NCI-H1417 treated with DMSO at 0.1 percent for 48 hours (cell line): ENCODE results near the gene GRXCR2.

Source experiments
- DNase-seq: peaks from one replicate; lab custom pipeline; 2025; lab: John Stamatoyannopoulos, UW

Gene GRXCR2

GRCh38 chr5:145835848-145836239, 37.0 kb downstream of the GRXCR2 start:
- DNase-seq = no peak

DNA sequence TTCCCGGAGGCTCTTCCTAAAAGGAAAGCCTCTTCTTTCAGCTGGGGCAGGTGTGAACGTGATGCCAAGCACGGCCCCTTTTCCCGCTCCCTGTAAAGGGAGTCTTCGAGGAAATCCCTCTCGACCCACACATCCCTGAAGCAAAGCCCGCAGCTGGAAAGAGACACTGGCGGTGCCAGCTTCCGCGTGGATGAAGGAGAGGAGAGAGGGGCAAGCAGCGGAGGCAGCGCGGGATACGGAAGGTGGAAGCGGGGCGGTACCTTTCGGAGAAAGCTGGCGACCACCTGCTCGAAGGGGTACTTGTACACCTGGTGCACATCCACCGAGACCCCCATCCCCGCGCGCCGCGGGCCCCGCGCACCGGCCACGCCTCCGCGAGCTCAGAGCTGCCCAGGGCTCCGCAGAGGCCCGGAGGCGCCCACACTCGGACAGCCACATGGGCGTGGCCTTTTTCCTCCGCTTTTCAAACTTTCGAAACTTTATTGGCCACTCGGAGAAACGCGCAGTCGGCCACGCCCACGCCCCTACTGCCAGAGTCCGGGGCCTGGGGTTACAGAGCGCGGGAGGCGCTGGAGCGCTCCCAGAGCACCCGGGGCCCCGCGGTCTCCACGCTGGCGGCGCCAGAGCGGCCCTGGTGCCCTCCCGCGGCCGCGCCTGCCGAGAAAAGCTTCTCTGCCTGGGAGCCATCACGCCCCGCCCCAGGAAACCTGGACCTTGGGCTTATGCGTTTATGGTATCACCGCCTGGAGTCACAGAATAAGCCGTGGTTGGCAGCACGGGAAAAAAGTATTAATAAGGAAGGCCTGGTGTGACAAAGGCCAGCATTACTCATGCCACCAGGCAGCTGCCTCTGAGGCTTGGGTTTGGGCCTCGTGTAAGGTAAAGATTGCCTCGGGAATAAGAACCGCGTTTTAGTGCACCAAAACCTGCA, 37.6 kb downstream of the GRXCR2 start, which contains the start of gene PRELID2:
PRELID2 (minus strand) TSS at position 426 of the 931 bp plus-strand sequence; CDS start at position 335, 91 bp downstream.
- no peak for DNase-seq

DNA sequence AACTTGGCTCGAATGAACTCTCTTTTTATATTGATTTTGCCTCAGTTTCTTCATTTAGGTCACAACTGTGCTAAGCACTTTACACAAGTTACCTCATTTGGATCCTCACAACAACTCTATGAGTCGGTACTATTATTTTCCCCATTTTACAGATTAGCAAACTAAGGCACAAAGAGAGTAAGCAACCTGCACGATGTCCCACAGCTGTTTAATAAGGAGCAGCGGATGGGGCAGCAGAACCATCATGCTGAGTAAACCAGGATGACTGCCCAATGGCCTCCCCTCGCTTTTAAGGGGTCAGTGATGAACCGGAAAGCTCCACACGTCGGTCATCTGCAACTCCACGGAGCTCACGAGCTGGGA, 38.3 kb downstream of the GRXCR2 start:
- no peak for DNase-seq

DNA sequence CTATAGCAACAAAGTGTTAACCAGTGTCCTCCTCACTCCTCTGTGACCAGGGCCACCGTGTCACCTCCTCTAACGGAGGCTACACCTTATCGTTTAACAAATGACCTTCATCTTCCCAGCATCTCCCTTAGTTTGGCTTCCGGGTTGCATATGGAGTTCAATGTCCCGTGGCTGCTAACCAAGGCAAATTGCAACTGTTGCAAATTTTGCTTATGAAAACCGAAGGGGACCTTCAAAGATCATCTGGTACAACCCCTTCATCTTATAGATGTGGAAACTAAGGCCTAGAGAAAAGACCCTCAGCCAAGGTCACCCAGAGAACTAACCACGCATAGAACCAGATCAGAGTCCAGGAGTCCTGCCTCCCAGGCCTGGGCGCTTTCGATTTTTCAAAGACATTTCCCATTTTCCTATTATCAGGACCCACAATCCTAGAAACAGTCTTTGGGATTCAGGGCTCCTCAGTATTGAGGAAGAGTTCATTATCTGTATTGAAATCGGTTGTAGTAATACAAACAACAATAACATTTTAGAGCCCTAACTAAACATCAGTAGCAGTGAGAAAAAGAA, 39.1 kb downstream of the GRXCR2 start:
- DNase-seq = no peak

GRCh38 chr5:145830594-145830993, 42.2 kb downstream of the GRXCR2 start:
- no peak for DNase-seq

GRCh38 chr5:145829708-145830361, 43.0 kb downstream of the GRXCR2 start:
- DNase-seq = peak; percentile 35

DNA sequence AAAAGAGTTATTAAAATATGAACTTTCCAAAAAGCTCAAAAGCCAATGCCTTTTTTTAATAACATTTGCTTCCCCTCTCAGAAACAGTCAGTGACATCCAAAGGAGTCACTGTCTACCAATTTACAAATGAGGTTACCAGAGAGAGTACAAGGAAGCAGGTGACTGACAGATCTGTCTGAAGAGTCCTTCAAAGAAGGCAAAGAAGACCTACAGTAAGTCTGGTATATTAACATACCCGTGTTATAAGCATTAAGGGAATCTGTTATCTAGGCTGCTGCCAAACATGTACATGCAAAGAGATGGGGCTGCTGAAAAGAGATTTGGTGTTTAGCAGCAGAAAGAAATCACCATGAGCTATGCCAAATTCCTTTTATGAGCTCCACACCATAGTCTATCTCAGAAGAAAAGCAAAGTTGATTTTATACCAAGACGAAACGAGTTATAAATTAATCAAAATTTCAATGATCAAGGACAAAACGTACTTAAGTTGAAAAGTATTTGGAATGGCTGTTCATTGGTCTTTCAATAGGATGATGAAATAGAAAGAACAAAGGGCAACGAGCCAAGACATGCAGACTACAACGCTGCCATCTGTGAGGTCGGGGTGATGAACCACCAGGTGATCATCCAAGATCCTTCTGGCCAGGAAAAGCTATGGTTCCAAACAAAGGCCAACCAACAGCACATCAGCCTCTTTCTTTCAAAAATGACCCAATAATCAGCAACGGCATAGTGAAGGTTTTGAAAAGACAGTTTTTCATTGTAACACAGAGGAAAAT, 45.7 kb downstream of the GRXCR2 start:
- no peak for DNase-seq

GRCh38 chr5:145825751-145826180, 47.0 kb downstream of the GRXCR2 start:
- no peak for DNase-seq

DNA sequence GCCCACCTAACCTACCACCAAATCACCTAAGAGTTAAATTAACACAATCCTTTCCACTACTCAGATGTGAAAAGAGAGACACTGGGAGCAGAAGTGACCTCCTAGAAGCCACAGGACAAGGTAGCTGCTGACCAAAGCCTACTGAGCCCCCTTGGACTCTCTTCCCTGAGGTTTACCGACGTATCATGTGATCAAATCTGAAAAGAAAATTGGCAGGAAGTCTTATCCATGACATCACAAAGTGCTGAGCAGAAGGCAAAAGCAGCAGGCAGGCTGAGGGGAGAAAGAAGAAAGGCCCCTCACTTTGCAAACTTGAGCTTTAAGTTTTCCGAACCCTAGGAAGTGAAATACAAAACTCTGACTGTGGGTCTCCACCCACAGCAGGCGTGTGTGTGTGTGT, 48.8 kb downstream of the GRXCR2 start:
- DNase-seq = no peak

GRCh38 chr5:145818604-145819003, 54.2 kb downstream of the GRXCR2 start:
- DNase-seq = no peak

DNA sequence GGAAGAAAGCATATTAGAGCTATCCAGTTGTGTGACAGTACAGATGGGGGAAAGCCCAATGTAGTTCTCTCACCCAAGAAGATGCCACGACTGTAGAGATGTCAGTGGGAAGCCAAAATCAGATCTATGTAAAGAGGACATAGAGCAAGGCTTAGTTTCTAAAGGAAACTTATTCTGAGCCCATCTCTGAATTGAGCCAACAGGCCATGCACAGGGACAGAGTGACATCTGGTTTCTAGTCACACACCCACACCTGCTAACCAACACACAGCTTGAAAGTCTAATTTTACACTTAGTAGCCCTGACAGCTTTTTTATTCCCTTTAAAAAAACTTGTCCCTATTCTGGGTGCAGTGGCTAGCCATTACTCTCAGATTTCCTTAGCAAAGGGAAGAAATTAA, 59.9 kb downstream of the GRXCR2 start:
- no peak for DNase-seq

- DNase-seq = no peak
These were observed 60.8 kb downstream of the GRXCR2 start for GRCh38 chr5:145811834-145812625.
